Ovary (tissue), 9 donors: ENCODE results near the gene KCNJ1. TPM values are rescaled to one million over a fixed set of nuclear protein-coding genes. Genes with fewer than 3 reads are reported as not detected.

ENCODE experiments used
- DNase-seq, 5 donors: peaks; one replicate each; pipeline ENCODE4 v3.0.0-alpha.2; 2019 to 2020
- H3K27ac ChIP-seq, 2 donors: fragments of 200-600 bp; one replicate each; pipeline versions ENCODE4 v1.5.1 to v1.8.0; 2019 to 2022
- H3K27me3 ChIP-seq: fragments of 200-600 bp; one replicate; pipeline ENCODE4 v1.8.0; 2022
- H3K36me3 ChIP-seq: fragments of 200-600 bp; sonication (generic); one replicate; pipeline ENCODE4 v1.5.1; 2019
- H3K4me1 ChIP-seq: one replicate; pipeline ENCODE4 v1.8.1; 2013; ENCODE audit warnings: mild to moderate bottlenecking, moderate library complexity; ENCODE audit not compliant: insufficient read depth
- H3K4me3 ChIP-seq: fragments of 200-600 bp; sonication (generic); one replicate; pipeline ENCODE4 v1.5.1; 2017
- H3K9me3 ChIP-seq, 2 donors: fragments of 200-600 bp in 1 of 2; sonication (generic) in 1 of 2; one replicate each; pipeline versions ENCODE4 v1.5.1 to v1.8.1; 2013 to 2019; ENCODE audit warnings: mild to moderate bottlenecking in 1 of 2, moderate library complexity in 1 of 2
- EP300 ChIP-seq: sonication (generic); formaldehyde crosslinking; IDR thresholded peaks from one replicate; pipeline ENCODE4 v1.6.1; 2017; ENCODE audit warnings: antibody characterized with exemption
- POLR2A ChIP-seq: fragments of 450-650 bp; IDR thresholded peaks from one replicate; pipeline ENCODE4 v1.6.1; 2017; ENCODE audit warnings: antibody characterized with exemption, mild to moderate bottlenecking, moderate library complexity
- WGBS, 3 donors: extraction: QIAGEN DNeasy Blood & Tissue Kit in 1 of 3; methylation state at CpG; one replicate each; pipeline versions ENCODE4 v1.1.5 to v1.1.7; 2013 to 2017; 5-methylcytosine and 5-hydroxymethylcytosine counted together
- intact Hi-C, 4 donors: fragments of 100-400 bp; cut with DNase I; formaldehyde crosslinking; loops; one replicate each; pipeline versions ENCODE4 v1.11.0 to v1.15.1; 2022 to 2023
- polyA plus RNA-seq, 2 donors: library from polyadenylated mRNA; stranded (reverse); fragments of 200-250 nt in 1 of 2; fragments of 350-450 nt in 1 of 2; fragmentation: Illumina TruSeq in 1 of 2; extraction: RNeasy Lipid Tissue Mini Kit (QIAGEN cat#74804) in 1 of 2; gene quantifications; one replicate each; pipeline ENCODE4 v1.2.3, GENCODE V29; 2013 to 2014
- total RNA-seq, 7 donors: library from RNA; depleted of rRNA in 2 of 7; stranded (reverse); fragments of >200 nt in 2 of 7; fragmentation: NEBNext Ultra II Directional in 3 of 7; extraction: Animal tissue kit (Norgen Biotek cat#: 25700) in 3 of 7; gene quantifications; one replicate each; pipeline versions ENCODE4 v1.1.0 to v1.2.4, GENCODE V29; 2016 to 2023
- TF ChIP-seq, protein P1 (sequence below), 3 donors: fragments of 450-650 bp in 2 of 3; fragments of 200-600 bp in 1 of 3; IDR thresholded peaks; one replicate each; pipeline versions ENCODE4 v1.5.1 to v1.8.0; 2016 to 2022; ENCODE audit warnings: antibody characterized with exemption in 3 of 3, mild to moderate bottlenecking in 1 of 3
- donor health status: DM: no; HTN: no; CAD: no; lungs with moderate emphysema.
- donor health status: DM: no; HTN: no; CAD: no.
- donor health status: Bipolar disorder and iron deficiency.
- donor health status: DM: yes; HTN: yes; CAD: no.
- donor health status: DM: no; HTN: no; CAD: no.
- donor health status: DM: yes; HTN: yes; CAD: no.

The KCNJ1 gene
- total and polyA plus RNA-seq, 9 donors, result 0.48 TPM; not detected in 8

DNA sequence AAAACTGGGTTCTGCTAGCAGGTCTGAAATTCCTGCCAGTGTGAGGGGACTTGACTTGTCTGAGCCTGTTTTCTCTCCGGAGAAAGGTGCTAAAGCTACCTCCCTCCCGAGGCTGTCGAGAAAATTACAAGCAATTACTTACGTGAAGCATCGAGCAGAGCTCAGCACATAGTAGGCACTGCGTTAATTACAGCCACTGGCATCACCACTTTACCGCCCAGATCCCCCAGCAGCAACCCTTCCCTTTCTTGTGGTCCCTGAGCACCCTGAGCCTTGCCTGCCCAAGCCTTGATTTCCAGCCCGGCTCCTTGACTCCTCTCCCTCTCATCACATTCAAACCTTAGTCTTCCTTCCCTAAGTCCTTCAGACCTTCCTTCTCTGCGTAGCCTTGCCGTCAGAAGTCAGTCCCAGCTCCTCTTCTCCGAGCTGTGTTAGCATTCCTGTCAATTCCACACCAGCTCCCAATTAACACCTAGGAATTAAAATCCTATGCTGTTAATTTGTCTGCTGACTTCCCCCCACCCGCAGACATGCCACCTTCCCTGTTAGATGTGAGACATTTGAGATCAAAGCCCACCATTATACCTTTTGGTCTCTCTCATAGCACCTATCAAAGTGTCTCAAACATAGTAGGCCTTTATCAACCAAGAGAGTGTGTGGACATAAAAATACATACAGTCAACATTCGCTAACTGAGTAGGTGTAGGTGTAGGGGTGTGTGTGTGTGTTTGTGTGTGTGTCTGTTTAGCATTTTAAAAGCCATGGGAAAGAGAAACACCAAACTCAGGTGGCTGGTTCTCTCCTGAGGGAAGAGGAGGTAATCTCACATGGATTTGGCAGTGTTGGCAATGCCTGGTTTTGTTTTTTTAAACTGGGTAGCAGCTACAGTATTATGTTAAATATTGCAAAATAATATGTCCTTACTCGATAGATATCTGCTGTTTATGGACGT is 21.2 kb upstream of the KCNJ1 start:
- Histone ChIP-seq H3K9me3 (no peaks in the 10 kb centered on the region), H3K27me3 (no peaks in the 10 kb centered on the region), H3K4me3 (no peak overlapping the region), H3K27ac (no peak overlapping the region), H3K36me3 (no peaks in the 10 kb centered on the region), H3K4me1 (peaks cover 2% of the 10 kb centered on the region)
- no peak for TF ChIP-seq POLR2A
- TF ChIP-seq, protein P1, sequence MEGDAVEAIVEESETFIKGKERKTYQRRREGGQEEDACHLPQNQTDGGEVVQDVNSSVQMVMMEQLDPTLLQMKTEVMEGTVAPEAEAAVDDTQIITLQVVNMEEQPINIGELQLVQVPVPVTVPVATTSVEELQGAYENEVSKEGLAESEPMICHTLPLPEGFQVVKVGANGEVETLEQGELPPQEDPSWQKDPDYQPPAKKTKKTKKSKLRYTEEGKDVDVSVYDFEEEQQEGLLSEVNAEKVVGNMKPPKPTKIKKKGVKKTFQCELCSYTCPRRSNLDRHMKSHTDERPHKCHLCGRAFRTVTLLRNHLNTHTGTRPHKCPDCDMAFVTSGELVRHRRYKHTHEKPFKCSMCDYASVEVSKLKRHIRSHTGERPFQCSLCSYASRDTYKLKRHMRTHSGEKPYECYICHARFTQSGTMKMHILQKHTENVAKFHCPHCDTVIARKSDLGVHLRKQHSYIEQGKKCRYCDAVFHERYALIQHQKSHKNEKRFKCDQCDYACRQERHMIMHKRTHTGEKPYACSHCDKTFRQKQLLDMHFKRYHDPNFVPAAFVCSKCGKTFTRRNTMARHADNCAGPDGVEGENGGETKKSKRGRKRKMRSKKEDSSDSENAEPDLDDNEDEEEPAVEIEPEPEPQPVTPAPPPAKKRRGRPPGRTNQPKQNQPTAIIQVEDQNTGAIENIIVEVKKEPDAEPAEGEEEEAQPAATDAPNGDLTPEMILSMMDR (IDR thresholded peaks at IDR 0.05), result no peak
- no peak for TF ChIP-seq EP300
- no peak for DNase-seq
- intact Hi-C loops, result loop anchor here in 1 of 4 donors (5.0 kb wide), 1 partner anchor 69 kb away; no protein-coding TSS in a partner anchor
- WGBS, 3 donors, result 85 to 87% (median 87%) methylated on average over 15 of the region's 15 CpGs

DNA sequence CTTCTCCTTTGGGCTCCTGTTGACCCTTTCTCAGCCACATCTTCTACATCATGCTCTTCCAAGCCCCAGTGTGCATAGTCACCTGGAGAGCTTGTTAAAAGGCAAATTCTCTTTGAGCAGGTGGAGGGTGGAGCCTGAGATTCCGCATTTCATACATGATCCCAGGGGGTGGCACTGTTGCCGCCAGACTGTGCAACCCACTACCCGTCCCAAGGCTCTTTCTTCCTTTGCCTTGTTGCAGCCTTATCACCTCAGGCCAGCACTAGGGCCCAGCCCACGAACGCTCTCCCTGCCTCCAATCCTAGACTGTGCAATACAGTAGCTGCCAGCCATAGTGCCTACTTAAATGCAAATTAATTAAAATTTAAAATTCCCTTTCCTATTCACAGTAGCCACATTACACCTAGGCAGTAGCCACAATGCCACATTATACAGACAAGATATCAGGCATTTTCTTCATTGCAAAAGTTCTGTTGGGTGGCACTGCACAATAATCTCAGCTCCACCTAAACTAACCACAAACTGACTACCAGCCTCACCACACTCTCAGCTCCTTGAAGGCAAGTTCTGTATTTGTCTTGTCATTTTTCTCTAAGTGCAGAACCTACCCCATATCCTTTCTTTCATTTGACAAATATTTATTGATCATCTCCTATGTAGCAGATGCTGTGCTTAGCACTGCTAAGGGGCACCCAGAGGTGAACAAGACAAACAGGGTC is 19.5 kb upstream of the KCNJ1 start:
- no peaks in the 10 kb centered on the region for H3K27me3 ChIP-seq
- TF ChIP-seq, protein P1 (IDR thresholded peaks at IDR 0.05), result no peak
- TF ChIP-seq POLR2A (no peak), EP300 (no peak)
- intact Hi-C loops, result loop anchor here in 1 of 4 donors (5.0 kb wide), 1 partner anchor 71 kb away; no protein-coding TSS in a partner anchor
- no peaks in the 10 kb centered on the region for H3K36me3 ChIP-seq
- peaks cover 2% of the 10 kb centered on the region for H3K4me1 ChIP-seq
- no peak for DNase-seq
- WGBS, 3 donors, result 39 to 57% (median 52%) methylated on average over 5 of the region's 5 CpGs
- H3K27ac ChIP-seq, result no peak overlapping the region
- no peaks in the 10 kb centered on the region for H3K9me3 ChIP-seq
- no peak overlapping the region for H3K4me3 ChIP-seq

DNA sequence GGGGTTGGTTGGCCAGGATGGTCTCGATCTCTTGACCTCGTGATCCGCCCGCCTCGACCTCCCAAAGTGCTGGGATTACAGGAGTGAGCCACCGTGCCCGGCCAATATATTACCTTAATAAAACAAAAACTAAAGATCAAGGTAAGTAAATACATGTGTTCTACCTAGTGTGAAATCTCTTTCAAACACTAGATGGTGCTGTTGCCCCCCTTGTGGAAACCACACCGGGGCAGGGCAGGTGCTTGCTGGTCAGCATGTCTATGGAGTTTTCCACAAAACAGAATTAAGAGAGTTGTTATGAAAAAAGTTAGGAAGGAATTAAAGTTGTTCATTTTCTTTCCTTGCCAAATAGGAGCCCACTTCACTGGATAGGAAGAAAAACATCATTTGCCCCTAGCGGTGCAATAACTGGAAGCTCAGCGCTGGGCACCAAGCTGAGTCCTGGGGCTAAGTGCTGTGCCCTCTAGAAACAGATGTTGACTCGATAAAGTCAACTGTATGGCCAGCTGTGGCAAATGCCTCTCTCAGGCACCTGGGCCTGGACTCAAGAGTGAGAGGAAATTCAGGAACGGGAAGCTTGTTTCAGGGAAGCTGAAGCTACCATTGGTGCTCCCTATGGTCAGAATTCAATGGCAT is 17.7 kb upstream of the KCNJ1 start:
- no peaks in the 10 kb centered on the region for H3K27me3 ChIP-seq
- TF ChIP-seq EP300, result no peak
- TF ChIP-seq, protein P1 (IDR thresholded peaks at IDR 0.05), result peak; percentile 56 to 70 (median 66)
- no peaks in the 10 kb centered on the region for H3K36me3 ChIP-seq
- no peak overlapping the region for H3K4me3 ChIP-seq
- no peak overlapping the region for H3K27ac ChIP-seq
- peak; percentile 48 to 65 (median 51) for DNase-seq
- no peaks in the 10 kb centered on the region for H3K9me3 ChIP-seq
- no peaks in the 10 kb centered on the region for H3K4me1 ChIP-seq
- intact Hi-C loops, result loop anchor here (2.0 to 5.0 kb wide), 2 partner anchors 72 kb away; no protein-coding TSS in a partner anchor
- 25 to 30% (median 29%) methylated on average over 12 of the region's 12 CpGs for WGBS, 3 donors

DNA sequence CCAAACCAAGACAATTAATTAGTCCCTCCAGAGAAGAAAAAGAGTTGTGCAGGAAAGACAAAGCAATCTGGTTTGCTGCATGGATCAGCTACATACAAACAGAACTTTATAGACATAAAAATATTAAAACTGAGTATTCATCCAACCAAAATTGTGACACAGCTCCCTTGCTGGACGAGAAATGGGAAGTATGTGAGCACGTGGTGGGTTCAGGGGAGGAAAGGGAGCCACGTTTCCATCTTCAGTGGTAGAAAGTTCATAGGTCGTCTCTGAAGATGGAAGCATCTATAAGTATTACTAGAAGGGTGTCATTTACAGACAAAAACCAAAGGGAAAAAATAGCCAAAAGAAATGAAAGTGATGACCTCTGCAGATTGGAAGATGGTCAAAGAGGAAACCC is 17.0 kb upstream of the KCNJ1 start:
- no peaks in the 10 kb centered on the region for H3K4me1 ChIP-seq
- 35 to 40% (median 39%) methylated on average over 4 of the region's 4 CpGs for WGBS, 3 donors
- H3K27me3 ChIP-seq, result no peaks in the 10 kb centered on the region
- no peak overlapping the region for H3K27ac ChIP-seq
- no peak for DNase-seq
- H3K36me3 ChIP-seq, result no peaks in the 10 kb centered on the region
- TF ChIP-seq POLR2A (no peak), EP300 (no peak)
- TF ChIP-seq, protein P1 (IDR thresholded peaks at IDR 0.05), result no peak
- no peaks in the 10 kb centered on the region for H3K9me3 ChIP-seq
- intact Hi-C loops, result loop anchor here in 3 of 4 donors (2.0 to 5.0 kb wide), 2 partner anchors 73 kb away; no protein-coding TSS in a partner anchor
- H3K4me3 ChIP-seq, result no peak overlapping the region
